ENCODE results near the gene SRD5A1.
"Not testable (repeated sequence)": the region's sequence is repeated elsewhere in the genome, so short reads cannot be mapped to it uniquely, and the experiment has no call there.

Gene SRD5A1

GRCh38 chr5:6655432-6655831, 22.2 kb downstream of the SRD5A1 start:
- H3K4me3 ChIP-seq (ENCODE audit: low read length): no peak overlapping the region
- H3K9me3 ChIP-seq (ENCODE audit: control insufficient read depth, low read length): peaks cover 5% of the 10 kb centered on the region
- H3K27me3 ChIP-seq (ENCODE audit: control insufficient read depth, insufficient read depth, low read length): no peaks in the 10 kb centered on the region
- H3K36me3 ChIP-seq (ENCODE audit: control insufficient read depth, insufficient read depth, low read length): peaks cover 6% of the 10 kb centered on the region
- no peaks in the 10 kb centered on the region for H3K4me1 ChIP-seq (ENCODE audit: control insufficient read depth, insufficient read depth, low read length)
- no peak overlapping the region for H3K9ac ChIP-seq (ENCODE audit: low read length)

- H3K4me3 ChIP-seq (ENCODE audit: low read length): no peak overlapping the region
- peaks cover 6% of the 10 kb centered on the region for H3K36me3 ChIP-seq (ENCODE audit: control insufficient read depth, insufficient read depth, low read length)
- peaks cover 5% of the 10 kb centered on the region for H3K9me3 ChIP-seq (ENCODE audit: control insufficient read depth, low read length)
- H3K9ac ChIP-seq (ENCODE audit: low read length): no peak overlapping the region
- H3K4me1 ChIP-seq (ENCODE audit: control insufficient read depth, insufficient read depth, low read length): no peaks in the 10 kb centered on the region
- no peaks in the 10 kb centered on the region for H3K27me3 ChIP-seq (ENCODE audit: control insufficient read depth, insufficient read depth, low read length)
Measured at GRCh38 chr5:6656680-6657079, 23.4 kb downstream of the SRD5A1 start.

DNA sequence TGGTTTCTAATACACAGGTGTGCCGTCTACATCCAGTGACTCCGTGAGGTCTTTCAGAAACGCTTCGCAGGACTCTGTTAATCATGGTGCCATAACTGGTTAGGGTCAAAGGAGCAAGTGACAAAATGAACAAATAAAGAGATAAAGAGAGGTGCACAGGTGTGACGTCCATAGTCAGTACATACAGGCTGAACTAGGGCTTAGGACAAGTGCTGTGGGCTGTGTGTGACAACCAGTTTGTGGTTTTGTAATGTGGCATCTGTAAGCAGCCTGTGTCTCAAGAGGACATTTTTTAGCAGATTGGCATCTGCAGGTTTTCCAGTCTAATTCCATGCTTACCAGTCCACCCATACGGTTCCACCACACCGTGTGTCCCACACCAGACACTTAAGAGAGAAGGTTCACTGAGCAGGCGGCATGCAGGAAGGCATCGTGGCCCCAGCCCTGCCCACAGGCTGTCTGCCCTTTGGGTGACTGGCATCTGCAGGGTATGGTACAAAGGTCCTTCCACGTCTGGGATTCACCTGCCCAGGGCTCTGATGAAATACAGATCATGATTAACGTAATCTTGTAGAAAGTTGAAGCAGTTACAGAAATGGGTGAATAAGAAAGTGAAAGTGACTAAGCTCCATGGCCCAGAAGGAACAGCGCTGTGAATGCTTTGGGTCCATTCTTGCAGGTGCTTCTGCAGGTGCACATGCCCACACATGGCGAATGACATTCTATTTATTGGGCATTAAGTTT, 26.9 kb downstream of the SRD5A1 start:
- Histone ChIP-seq H3K9me3 (ENCODE audit: control insufficient read depth, low read length) (peaks cover 5% of the 10 kb centered on the region), H3K9ac (ENCODE audit: low read length) (no peak overlapping the region), H3K4me3 (ENCODE audit: low read length) (no peak overlapping the region), H3K27me3 (ENCODE audit: control insufficient read depth, insufficient read depth, low read length) (no peaks in the 10 kb centered on the region), H3K36me3 (ENCODE audit: control insufficient read depth, insufficient read depth, low read length) (peaks cover 6% of the 10 kb centered on the region), H3K4me1 (ENCODE audit: control insufficient read depth, insufficient read depth, low read length) (no peaks in the 10 kb centered on the region)

- no peaks in the 10 kb centered on the region for H3K4me1 ChIP-seq (ENCODE audit: control insufficient read depth, insufficient read depth, low read length)
- H3K36me3 ChIP-seq (ENCODE audit: control insufficient read depth, insufficient read depth, low read length): peaks cover 6% of the 10 kb centered on the region
- H3K27me3 ChIP-seq (ENCODE audit: control insufficient read depth, insufficient read depth, low read length): no peaks in the 10 kb centered on the region
- H3K9ac ChIP-seq (ENCODE audit: low read length): no peak overlapping the region
- H3K9me3 ChIP-seq (ENCODE audit: control insufficient read depth, low read length): peaks cover 5% of the 10 kb centered on the region
- H3K4me3 ChIP-seq (ENCODE audit: low read length): no peak overlapping the region
Measured at GRCh38 chr5:6660688-6661087, 27.4 kb downstream of the SRD5A1 start.

GRCh38 chr5:6666762-6667161, 33.5 kb downstream of the SRD5A1 start:
- no peaks in the 10 kb centered on the region for H3K36me3 ChIP-seq (ENCODE audit: control insufficient read depth, insufficient read depth, low read length)
- no peak overlapping the region for H3K9ac ChIP-seq (ENCODE audit: low read length)
- no peaks in the 10 kb centered on the region for H3K4me1 ChIP-seq (ENCODE audit: control insufficient read depth, insufficient read depth, low read length)
- H3K27me3 ChIP-seq (ENCODE audit: control insufficient read depth, insufficient read depth, low read length): no peaks in the 10 kb centered on the region
- H3K9me3 ChIP-seq (ENCODE audit: control insufficient read depth, low read length): no peaks in the 10 kb centered on the region
- H3K4me3 ChIP-seq (ENCODE audit: low read length): no peak overlapping the region

DNA sequence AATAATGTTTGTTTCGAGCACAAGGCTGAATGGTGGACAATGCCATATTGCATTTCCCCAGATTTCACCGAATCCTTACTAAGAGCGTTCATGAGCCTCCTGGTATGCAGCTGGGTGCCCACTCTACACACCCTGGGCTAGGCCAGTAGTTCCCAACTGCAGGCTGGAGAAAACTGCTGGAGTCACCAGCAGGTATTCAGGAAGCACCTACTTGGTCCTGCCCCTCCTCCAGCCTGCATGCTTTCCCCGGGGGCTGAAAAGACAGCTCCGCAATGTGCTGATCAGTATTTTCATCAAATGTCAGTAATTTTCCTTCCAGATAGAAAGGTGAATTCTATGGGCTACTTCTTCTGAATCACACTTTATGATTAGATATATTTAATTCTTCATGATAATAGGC, 34.4 kb downstream of the SRD5A1 start:
- Histone ChIP-seq H3K9me3 (ENCODE audit: control insufficient read depth, low read length) (no peaks in the 10 kb centered on the region), H3K4me1 (ENCODE audit: control insufficient read depth, insufficient read depth, low read length) (no peaks in the 10 kb centered on the region), H3K36me3 (ENCODE audit: control insufficient read depth, insufficient read depth, low read length) (no peaks in the 10 kb centered on the region), H3K4me3 (ENCODE audit: low read length) (no peak overlapping the region), H3K9ac (ENCODE audit: low read length) (no peak overlapping the region), H3K27me3 (ENCODE audit: control insufficient read depth, insufficient read depth, low read length) (no peaks in the 10 kb centered on the region)

DNA sequence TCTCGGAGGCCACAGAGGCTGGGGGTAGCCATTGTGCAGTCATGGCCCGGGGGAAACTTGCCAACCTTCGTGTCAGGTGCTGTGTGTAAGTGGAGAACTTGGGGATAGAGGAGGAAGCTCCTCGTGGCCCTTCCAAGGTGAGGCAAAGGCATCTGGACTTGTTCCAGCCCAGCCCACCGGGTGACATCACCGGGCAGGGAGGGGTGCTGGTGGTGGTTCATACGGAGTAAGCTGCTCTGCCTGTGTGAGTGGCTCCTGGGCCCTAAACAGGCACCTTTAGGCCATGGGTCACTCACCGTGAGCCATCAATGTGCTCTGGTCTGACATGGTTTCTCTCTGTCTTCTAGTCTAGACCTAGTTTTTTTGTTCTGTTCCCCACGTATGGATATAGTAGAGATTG, 35.5 kb downstream of the SRD5A1 start:
- H3K36me3 ChIP-seq (ENCODE audit: control insufficient read depth, insufficient read depth, low read length); H3K9me3 ChIP-seq (ENCODE audit: control insufficient read depth, low read length); H3K4me1 ChIP-seq (ENCODE audit: control insufficient read depth, insufficient read depth, low read length); H3K27me3 ChIP-seq (ENCODE audit: control insufficient read depth, insufficient read depth, low read length); H3K4me3 ChIP-seq (ENCODE audit: low read length); H3K9ac ChIP-seq (ENCODE audit: low read length): not testable (repeated sequence)

- Histone ChIP-seq H3K4me3 (ENCODE audit: low read length) (no peak overlapping the region), H3K27me3 (ENCODE audit: control insufficient read depth, insufficient read depth, low read length) (no peaks in the 10 kb centered on the region), H3K9me3 (ENCODE audit: control insufficient read depth, low read length) (no peaks in the 10 kb centered on the region)
Measured at GRCh38 chr5:6673031-6673430, 39.8 kb downstream of the SRD5A1 start.

DNA sequence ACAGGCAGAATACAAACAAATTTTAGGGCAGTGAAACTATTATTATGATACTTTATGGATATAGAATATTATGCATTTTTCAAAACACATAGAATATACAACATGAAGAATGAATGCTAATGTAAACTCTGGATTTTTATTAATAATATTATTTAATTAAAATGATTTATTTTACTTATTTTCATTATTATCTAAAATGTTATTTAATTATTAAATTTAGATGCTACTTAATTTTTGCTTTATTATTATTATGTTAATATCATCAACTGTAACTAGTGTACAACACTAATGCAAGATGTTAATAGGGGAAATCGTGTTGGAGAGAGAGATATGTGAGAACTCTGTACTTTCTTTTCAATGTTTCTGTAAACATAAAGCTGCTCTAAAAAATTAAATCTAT, 40.7 kb downstream of the SRD5A1 start:
- no peaks in the 10 kb centered on the region for H3K27me3 ChIP-seq (ENCODE audit: control insufficient read depth, insufficient read depth, low read length)
- H3K9me3 ChIP-seq (ENCODE audit: control insufficient read depth, low read length): no peaks in the 10 kb centered on the region
- H3K9ac ChIP-seq (ENCODE audit: low read length): no peak overlapping the region
- no peaks in the 10 kb centered on the region for H3K4me1 ChIP-seq (ENCODE audit: control insufficient read depth, insufficient read depth, low read length)
- no peaks in the 10 kb centered on the region for H3K36me3 ChIP-seq (ENCODE audit: control insufficient read depth, insufficient read depth, low read length)
- H3K4me3 ChIP-seq (ENCODE audit: low read length): no peak overlapping the region

More at GRCh38 chr5:6673031-6673430, 39.8 kb downstream of the SRD5A1 start:
- H3K36me3 ChIP-seq (ENCODE audit: control insufficient read depth, insufficient read depth, low read length): no peaks in the 10 kb centered on the region
- no peaks in the 10 kb centered on the region for H3K4me1 ChIP-seq (ENCODE audit: control insufficient read depth, insufficient read depth, low read length)
- H3K9ac ChIP-seq (ENCODE audit: low read length): no peak overlapping the region

GRCh38 chr5:6674421-6674820, 41.2 kb downstream of the SRD5A1 start:
- Histone ChIP-seq H3K36me3 (ENCODE audit: control insufficient read depth, insufficient read depth, low read length) (no peaks in the 10 kb centered on the region), H3K27me3 (ENCODE audit: control insufficient read depth, insufficient read depth, low read length) (no peaks in the 10 kb centered on the region), H3K4me3 (ENCODE audit: low read length) (no peak overlapping the region), H3K4me1 (ENCODE audit: control insufficient read depth, insufficient read depth, low read length) (no peaks in the 10 kb centered on the region), H3K9me3 (ENCODE audit: control insufficient read depth, low read length) (no peaks in the 10 kb centered on the region), H3K9ac (ENCODE audit: low read length) (no peak overlapping the region)

DNA sequence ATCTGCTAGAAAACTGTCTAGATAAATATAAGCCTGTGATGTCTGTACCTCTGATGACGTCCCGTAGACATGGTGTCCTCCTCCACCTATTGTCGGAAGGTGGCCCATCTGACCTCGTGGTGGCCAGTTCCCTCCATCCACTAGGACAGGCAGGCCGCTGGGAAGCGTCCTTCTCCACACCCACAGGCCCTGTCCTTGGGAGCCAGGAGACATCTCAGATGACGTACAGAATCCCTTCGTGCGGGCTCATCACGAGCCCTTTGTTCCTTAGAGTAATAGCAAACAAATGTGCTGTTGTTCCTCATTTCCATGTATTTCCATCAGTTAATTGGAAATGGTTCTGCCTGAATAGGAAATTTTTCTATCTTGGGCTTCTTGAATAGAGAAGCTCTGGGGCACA, 41.6 kb downstream of the SRD5A1 start:
- no peaks in the 10 kb centered on the region for H3K27me3 ChIP-seq (ENCODE audit: control insufficient read depth, insufficient read depth, low read length)
- no peaks in the 10 kb centered on the region for H3K36me3 ChIP-seq (ENCODE audit: control insufficient read depth, insufficient read depth, low read length)
- H3K9ac ChIP-seq (ENCODE audit: low read length): no peak overlapping the region
- no peaks in the 10 kb centered on the region for H3K9me3 ChIP-seq (ENCODE audit: control insufficient read depth, low read length)
- H3K4me3 ChIP-seq (ENCODE audit: low read length): no peak overlapping the region
- H3K4me1 ChIP-seq (ENCODE audit: control insufficient read depth, insufficient read depth, low read length): no peaks in the 10 kb centered on the region

DNA sequence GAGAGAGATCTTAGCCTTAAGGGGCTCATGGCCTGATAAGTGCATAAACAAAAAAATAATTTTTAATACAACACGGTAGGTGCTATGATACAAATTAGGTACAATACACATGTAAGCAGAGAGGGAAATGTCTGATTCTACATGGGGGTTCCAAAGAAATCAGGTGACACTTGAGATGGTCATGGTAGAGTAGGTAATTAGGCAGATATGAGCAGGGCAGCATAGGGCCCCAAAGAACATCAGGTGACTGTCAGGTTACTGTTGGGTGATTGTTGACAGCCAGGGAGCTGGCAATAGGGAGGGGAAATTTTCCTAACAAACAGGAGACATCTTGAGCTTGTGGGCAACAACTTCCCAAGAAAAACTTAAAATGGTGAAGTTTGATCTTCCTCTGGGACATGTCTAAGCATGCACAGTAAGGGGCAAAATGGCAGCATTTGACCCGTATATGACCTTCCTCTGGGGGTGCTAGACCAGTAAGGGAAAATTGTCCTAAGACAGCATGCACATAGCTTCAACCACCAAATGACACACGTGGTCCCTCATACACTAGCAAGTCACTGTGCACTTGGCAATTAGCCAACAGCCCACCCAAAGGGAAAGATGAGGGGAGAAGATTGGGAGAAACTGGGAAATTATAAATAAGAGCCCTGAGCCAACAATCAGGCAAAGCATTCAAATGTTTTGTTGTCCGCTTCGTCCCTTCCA, 42.7 kb downstream of the SRD5A1 start:
- no peaks in the 10 kb centered on the region for H3K9me3 ChIP-seq (ENCODE audit: control insufficient read depth, low read length)
- H3K9ac ChIP-seq (ENCODE audit: low read length): no peak overlapping the region
- H3K36me3 ChIP-seq (ENCODE audit: control insufficient read depth, insufficient read depth, low read length): no peaks in the 10 kb centered on the region
- no peaks in the 10 kb centered on the region for H3K27me3 ChIP-seq (ENCODE audit: control insufficient read depth, insufficient read depth, low read length)
- H3K4me3 ChIP-seq (ENCODE audit: low read length): no peak overlapping the region
- no peaks in the 10 kb centered on the region for H3K4me1 ChIP-seq (ENCODE audit: control insufficient read depth, insufficient read depth, low read length)

Measured in mucosa of stomach (tissue), 1 donor.